ENCODE data around the gene BCAS3. TPM values are rescaled to one million over a fixed set of nuclear protein-coding genes. Genes with fewer than 3 reads are reported as not detected.

Gene BCAS3
- polyA plus RNA-seq, 1 donor from 2014 or later: 21.6 TPM

- TF ChIP-seq RAD21 (conservative IDR thresholded peaks at IDR 0.05): no peak
- no peak for TF ChIP-seq EP300 (conservative IDR thresholded peaks at IDR 0.05; ENCODE audit: poor library complexity, severe bottlenecking)
- TF ChIP-seq CTCF (IDR thresholded peaks at IDR 0.05; ENCODE audit: poor library complexity, severe bottlenecking): no peak
- TF ChIP-seq POLR2AphosphoS5 (IDR thresholded peaks at IDR 0.05): no peak
- TF ChIP-seq TAF1 (IDR thresholded peaks at IDR 0.05; ENCODE audit: low read depth): no peak
- TF ChIP-seq EZH2 (IDR thresholded peaks at IDR 0.05; ENCODE audit: borderline replicate concordance, insufficient read depth, low read length, poor library complexity, severe bottlenecking): no peak
- TF ChIP-seq, protein P1, sequence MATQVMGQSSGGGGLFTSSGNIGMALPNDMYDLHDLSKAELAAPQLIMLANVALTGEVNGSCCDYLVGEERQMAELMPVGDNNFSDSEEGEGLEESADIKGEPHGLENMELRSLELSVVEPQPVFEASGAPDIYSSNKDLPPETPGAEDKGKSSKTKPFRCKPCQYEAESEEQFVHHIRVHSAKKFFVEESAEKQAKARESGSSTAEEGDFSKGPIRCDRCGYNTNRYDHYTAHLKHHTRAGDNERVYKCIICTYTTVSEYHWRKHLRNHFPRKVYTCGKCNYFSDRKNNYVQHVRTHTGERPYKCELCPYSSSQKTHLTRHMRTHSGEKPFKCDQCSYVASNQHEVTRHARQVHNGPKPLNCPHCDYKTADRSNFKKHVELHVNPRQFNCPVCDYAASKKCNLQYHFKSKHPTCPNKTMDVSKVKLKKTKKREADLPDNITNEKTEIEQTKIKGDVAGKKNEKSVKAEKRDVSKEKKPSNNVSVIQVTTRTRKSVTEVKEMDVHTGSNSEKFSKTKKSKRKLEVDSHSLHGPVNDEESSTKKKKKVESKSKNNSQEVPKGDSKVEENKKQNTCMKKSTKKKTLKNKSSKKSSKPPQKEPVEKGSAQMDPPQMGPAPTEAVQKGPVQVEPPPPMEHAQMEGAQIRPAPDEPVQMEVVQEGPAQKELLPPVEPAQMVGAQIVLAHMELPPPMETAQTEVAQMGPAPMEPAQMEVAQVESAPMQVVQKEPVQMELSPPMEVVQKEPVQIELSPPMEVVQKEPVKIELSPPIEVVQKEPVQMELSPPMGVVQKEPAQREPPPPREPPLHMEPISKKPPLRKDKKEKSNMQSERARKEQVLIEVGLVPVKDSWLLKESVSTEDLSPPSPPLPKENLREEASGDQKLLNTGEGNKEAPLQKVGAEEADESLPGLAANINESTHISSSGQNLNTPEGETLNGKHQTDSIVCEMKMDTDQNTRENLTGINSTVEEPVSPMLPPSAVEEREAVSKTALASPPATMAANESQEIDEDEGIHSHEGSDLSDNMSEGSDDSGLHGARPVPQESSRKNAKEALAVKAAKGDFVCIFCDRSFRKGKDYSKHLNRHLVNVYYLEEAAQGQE (IDR thresholded peaks at IDR 0.05; ENCODE audit: borderline replicate concordance): no peak
- TF ChIP-seq SMC3 (conservative IDR thresholded peaks at IDR 0.05; ENCODE audit: poor library complexity): no peak
- no peak for TF ChIP-seq MXI1 (conservative IDR thresholded peaks at IDR 0.05; ENCODE audit: poor library complexity, severe bottlenecking)
- Histone ChIP-seq H3K4me2 (ENCODE audit: low read length) (no peak overlapping the region), H3K27ac (ENCODE audit: low read length) (no peak overlapping the region)
Observed at GRCh38 chr17:60699090-60699489, 21.4 kb downstream of the BCAS3 start.

GRCh38 chr17:60704170-60704569 lies 26.5 kb downstream of the BCAS3 start:
- no peaks in the 10 kb centered on the region for H3K27me3 ChIP-seq (ENCODE audit: insufficient read depth, low read depth, low read length)
- no peaks in the 10 kb centered on the region for H3F3A ChIP-seq (ENCODE audit: insufficient read depth, low read length, poor library complexity, severe bottlenecking)
- TF ChIP-seq MXI1 (conservative IDR thresholded peaks at IDR 0.05; ENCODE audit: poor library complexity, severe bottlenecking) (no peak), SMC3 (conservative IDR thresholded peaks at IDR 0.05; ENCODE audit: poor library complexity) (no peak), TAF1 (IDR thresholded peaks at IDR 0.05; ENCODE audit: low read depth) (no peak), POLR2AphosphoS5 (IDR thresholded peaks at IDR 0.05) (no peak), EP300 (conservative IDR thresholded peaks at IDR 0.05; ENCODE audit: poor library complexity, severe bottlenecking) (no peak), CTCF (IDR thresholded peaks at IDR 0.05; ENCODE audit: poor library complexity, severe bottlenecking) (no peak), EZH2 (IDR thresholded peaks at IDR 0.05; ENCODE audit: borderline replicate concordance, insufficient read depth, low read length, poor library complexity, severe bottlenecking) (no peak), RAD21 (conservative IDR thresholded peaks at IDR 0.05) (no peak)
- TF ChIP-seq, protein P1 (IDR thresholded peaks at IDR 0.05; ENCODE audit: borderline replicate concordance): no peak
- no peak overlapping the region for H3K9ac ChIP-seq (ENCODE audit: low read length)
- H3K36me3 ChIP-seq (ENCODE audit: insufficient read depth, low read length): no peaks in the 10 kb centered on the region
- no peak overlapping the region for H2AFZ ChIP-seq (ENCODE audit: low read depth, low read length)
- no peak overlapping the region for H3K27ac ChIP-seq (ENCODE audit: low read length)
- H3K79me2 ChIP-seq (replicated peaks; ENCODE audit: insufficient read depth, low read length): no peaks in the 10 kb centered on the region
- H3K4me3 ChIP-seq (ENCODE audit: low read length): no peak overlapping the region
- no peaks in the 10 kb centered on the region for H3K9me2 ChIP-seq (ENCODE audit: insufficient read depth, low read length)
- H3K9me3 ChIP-seq (ENCODE audit: low read length): no peaks in the 10 kb centered on the region
- H3K4me2 ChIP-seq (ENCODE audit: low read length): no peak overlapping the region
- no peaks in the 10 kb centered on the region for H4K20me1 ChIP-seq (ENCODE audit: insufficient read depth)

More at GRCh38 chr17:60699090-60699489, 21.4 kb downstream of the BCAS3 start:
- no peaks in the 10 kb centered on the region for H3K27me3 ChIP-seq (ENCODE audit: insufficient read depth, low read depth, low read length)
- no peaks in the 10 kb centered on the region for H3K79me2 ChIP-seq (replicated peaks; ENCODE audit: insufficient read depth, low read length)
- H3K9ac ChIP-seq (ENCODE audit: low read length): no peak overlapping the region
- H3K9me2 ChIP-seq (ENCODE audit: insufficient read depth, low read length): no peaks in the 10 kb centered on the region
- H3K9me3 ChIP-seq (ENCODE audit: low read length): no peaks in the 10 kb centered on the region
- H3K4me3 ChIP-seq (ENCODE audit: low read length): no peak overlapping the region
- H3K36me3 ChIP-seq (ENCODE audit: insufficient read depth, low read length): no peaks in the 10 kb centered on the region
- no peaks in the 10 kb centered on the region for H4K20me1 ChIP-seq (ENCODE audit: insufficient read depth)
- H3F3A ChIP-seq (ENCODE audit: insufficient read depth, low read length, poor library complexity, severe bottlenecking): no peaks in the 10 kb centered on the region
- no peak overlapping the region for H2AFZ ChIP-seq (ENCODE audit: low read depth, low read length)
